HL-60 (cell line): Measurements from ENCODE around the gene BNIP5.

Experiments used
- DNase-seq, 2 experiments: peaks; one replicate each; pipeline ENCODE4 v3.0.0-alpha.2; 2010 to 2020; ENCODE audit warnings: low read depth in 1 of 2, low spot score in 1 of 2
- H3K27ac ChIP-seq: fragments of 250-450 bp; sonication (Bioruptor Pico); replicated peaks from 2 replicates; pipeline ENCODE4 v1.5.1; 2020; ENCODE audit warnings: mild to moderate bottlenecking, moderate library complexity
- H3K27me3 ChIP-seq: fragments of 250-450 bp; sonication (Bioruptor Pico); 2 replicates; pipeline ENCODE4 v1.5.1; 2021; ENCODE audit warnings: mild to moderate bottlenecking, moderate library complexity; ENCODE audit not compliant: insufficient read depth, poor library complexity, severe bottlenecking
- H3K4me3 ChIP-seq: replicated peaks from 2 replicates; pipeline ENCODE4 v1.5.1; 2011; ENCODE audit warnings: mild to moderate bottlenecking, control low read depth, low read length; ENCODE audit not compliant: insufficient read depth
- GABPA ChIP-seq: IDR thresholded peaks from 2 replicates; pipeline ENCODE4 v1.6.1; 2012; ENCODE audit warnings: low read depth
- POLR2AphosphoS5 ChIP-seq: IDR thresholded peaks from 2 replicates; pipeline ENCODE4 v1.6.1; 2012; ENCODE audit warnings: low read depth
- SPI1 ChIP-seq: IDR thresholded peaks from 2 replicates; pipeline ENCODE4 v1.6.1; 2012; ENCODE audit warnings: low read depth, mild to moderate bottlenecking, borderline replicate concordance
- TF ChIP-seq, protein P1 (sequence below): IDR thresholded peaks from 2 replicates; pipeline ENCODE4 v1.6.1; 2012; ENCODE audit warnings: low read depth; ENCODE audit not compliant: insufficient replicate concordance
- TF ChIP-seq, protein P2 (sequence below): IDR thresholded peaks from one replicate; pipeline ENCODE4 v1.5.1; 2011; ENCODE audit warnings: low read length, control low read depth, inconsistent platforms; ENCODE audit not compliant: insufficient read depth

The BNIP5 gene

DNA sequence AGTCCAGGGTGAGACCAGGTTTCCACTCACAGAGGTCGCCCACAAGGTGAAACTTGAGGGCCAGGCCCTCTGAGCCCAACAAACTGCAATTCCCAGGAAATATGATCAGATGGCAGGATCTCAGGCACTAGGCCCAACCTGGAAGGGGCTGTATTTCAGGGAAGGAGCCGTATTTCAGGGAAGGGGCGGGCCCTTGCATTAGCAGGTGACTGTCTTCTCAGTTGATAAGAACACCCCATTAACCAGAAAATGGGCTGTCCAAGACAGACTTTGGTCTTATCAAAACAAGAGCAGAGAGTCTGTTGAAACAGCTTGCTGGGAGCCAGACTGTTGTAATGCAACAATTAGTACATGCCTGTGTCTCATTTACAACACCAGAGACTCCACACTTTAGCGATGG is 10.9 kb upstream of the BNIP5 start:
- Histone ChIP-seq H3K27ac (no peak overlapping the region), H3K27me3 (no peaks in the 10 kb centered on the region)
- DNase-seq, result no peak

DNA sequence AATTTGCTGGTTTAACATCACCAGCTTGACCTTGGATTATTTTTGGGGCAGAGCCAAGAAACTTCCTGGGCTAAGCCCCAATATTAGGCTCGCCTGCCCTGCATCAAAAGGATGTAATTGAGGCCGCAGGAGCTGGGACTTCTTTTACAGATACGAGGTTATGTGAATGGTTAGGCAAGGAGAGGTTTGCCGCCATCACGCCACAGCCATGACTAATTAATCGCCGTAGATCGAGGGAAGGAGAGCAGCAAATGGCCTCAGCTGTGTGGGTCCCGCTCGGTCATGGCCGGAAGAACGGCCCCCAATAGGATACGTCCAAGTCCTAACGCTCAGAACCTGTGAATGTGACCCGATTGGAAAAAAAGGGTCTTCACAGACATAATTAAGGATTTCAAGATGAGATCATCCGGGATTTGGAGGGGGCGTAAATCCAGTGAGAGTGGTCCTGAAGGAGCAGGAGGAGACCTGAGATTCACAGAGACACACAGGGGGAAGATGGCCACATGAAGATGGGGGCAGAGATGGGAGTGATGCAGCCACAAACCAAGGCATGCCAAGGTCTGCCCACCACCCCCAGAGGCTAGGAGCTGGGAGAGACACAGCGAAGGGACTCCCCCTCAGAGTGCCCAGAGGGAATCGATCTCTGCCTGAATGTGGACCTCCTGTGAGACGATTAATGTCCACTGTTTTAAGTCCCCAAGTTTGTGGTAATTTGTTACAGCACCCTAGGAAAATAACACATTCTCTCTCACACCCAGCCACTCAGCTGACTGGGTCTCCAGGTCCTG is 10.0 kb upstream of the BNIP5 start:
- H3K27ac ChIP-seq, result no peak overlapping the region
- no peak for TF ChIP-seq SPI1
- TF ChIP-seq POLR2AphosphoS5, result no peak
- TF ChIP-seq, protein P1, sequence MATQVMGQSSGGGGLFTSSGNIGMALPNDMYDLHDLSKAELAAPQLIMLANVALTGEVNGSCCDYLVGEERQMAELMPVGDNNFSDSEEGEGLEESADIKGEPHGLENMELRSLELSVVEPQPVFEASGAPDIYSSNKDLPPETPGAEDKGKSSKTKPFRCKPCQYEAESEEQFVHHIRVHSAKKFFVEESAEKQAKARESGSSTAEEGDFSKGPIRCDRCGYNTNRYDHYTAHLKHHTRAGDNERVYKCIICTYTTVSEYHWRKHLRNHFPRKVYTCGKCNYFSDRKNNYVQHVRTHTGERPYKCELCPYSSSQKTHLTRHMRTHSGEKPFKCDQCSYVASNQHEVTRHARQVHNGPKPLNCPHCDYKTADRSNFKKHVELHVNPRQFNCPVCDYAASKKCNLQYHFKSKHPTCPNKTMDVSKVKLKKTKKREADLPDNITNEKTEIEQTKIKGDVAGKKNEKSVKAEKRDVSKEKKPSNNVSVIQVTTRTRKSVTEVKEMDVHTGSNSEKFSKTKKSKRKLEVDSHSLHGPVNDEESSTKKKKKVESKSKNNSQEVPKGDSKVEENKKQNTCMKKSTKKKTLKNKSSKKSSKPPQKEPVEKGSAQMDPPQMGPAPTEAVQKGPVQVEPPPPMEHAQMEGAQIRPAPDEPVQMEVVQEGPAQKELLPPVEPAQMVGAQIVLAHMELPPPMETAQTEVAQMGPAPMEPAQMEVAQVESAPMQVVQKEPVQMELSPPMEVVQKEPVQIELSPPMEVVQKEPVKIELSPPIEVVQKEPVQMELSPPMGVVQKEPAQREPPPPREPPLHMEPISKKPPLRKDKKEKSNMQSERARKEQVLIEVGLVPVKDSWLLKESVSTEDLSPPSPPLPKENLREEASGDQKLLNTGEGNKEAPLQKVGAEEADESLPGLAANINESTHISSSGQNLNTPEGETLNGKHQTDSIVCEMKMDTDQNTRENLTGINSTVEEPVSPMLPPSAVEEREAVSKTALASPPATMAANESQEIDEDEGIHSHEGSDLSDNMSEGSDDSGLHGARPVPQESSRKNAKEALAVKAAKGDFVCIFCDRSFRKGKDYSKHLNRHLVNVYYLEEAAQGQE, result no peak
- TF ChIP-seq GABPA, result no peak
- TF ChIP-seq, protein P2, sequence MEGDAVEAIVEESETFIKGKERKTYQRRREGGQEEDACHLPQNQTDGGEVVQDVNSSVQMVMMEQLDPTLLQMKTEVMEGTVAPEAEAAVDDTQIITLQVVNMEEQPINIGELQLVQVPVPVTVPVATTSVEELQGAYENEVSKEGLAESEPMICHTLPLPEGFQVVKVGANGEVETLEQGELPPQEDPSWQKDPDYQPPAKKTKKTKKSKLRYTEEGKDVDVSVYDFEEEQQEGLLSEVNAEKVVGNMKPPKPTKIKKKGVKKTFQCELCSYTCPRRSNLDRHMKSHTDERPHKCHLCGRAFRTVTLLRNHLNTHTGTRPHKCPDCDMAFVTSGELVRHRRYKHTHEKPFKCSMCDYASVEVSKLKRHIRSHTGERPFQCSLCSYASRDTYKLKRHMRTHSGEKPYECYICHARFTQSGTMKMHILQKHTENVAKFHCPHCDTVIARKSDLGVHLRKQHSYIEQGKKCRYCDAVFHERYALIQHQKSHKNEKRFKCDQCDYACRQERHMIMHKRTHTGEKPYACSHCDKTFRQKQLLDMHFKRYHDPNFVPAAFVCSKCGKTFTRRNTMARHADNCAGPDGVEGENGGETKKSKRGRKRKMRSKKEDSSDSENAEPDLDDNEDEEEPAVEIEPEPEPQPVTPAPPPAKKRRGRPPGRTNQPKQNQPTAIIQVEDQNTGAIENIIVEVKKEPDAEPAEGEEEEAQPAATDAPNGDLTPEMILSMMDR, result no peak
- H3K27me3 ChIP-seq, result no peaks in the 10 kb centered on the region
- no peak overlapping the region for H3K4me3 ChIP-seq
- no peak for DNase-seq

More for the DNA sequence above, 10.9 kb upstream of the BNIP5 start:
- TF ChIP-seq SPI1 (no peak), POLR2AphosphoS5 (no peak), GABPA (no peak)
- TF ChIP-seq, protein P2, result no peak
- TF ChIP-seq, protein P1, result no peak
- H3K4me3 ChIP-seq, result no peak overlapping the region

DNA sequence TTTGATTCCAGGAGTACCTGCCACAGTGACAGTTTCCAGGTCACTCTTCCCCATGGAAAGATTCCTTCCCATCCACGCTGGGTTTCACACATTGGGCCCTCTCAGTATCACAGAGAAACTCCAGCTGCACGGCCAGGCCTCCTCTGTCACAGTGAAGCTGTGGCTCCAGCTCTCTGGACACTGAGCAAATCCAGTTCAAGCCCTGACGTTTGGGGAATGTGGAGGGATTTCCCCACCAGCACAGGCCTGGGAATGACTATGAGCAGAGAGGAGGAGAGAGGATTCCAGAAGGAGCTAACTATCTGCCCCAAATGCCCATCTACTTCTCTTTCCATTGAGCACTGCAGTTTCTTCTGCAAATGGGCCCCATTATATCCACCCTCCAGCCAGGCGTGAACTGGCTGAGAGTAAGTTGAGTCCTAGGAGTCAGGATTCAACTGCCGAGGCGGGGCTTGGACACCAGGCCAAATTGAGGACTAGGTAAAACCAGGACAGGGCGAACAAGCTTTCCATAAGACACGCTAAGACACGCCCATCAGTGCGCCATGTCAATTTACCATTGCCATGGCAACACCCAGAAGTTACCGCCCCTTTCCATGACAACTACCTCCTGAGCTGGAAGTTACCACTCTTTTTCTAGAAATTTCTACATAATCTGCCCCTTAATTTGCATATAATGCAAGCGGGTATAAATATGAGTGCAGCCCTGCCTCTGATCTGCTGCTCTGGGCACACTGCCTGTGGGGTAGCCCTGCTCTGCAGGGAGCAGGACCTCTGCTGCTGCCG is 9.2 kb upstream of the BNIP5 start:
- no peak overlapping the region for H3K4me3 ChIP-seq
- DNase-seq, result no peak
- TF ChIP-seq, protein P2, result no peak
- H3K27ac ChIP-seq, result no peak overlapping the region
- no peaks in the 10 kb centered on the region for H3K27me3 ChIP-seq
